ENCODE data around the gene MTX1. TPM values are rescaled to one million over a fixed set of nuclear protein-coding genes. Genes with fewer than 3 reads are reported as not detected.
A peak's percentile ranks its signal among the peaks of the same experiment; 100 is the strongest.
"Not testable (repeated sequence)": the region's sequence is repeated elsewhere in the genome, so short reads cannot be mapped to it uniquely, and the experiment has no call there.

MTX1 gene
- polyA plus RNA-seq, 4 donors, result 38.8 to 50.3 (median 42.0) TPM

- DNase-seq (ENCODE audit: low read depth in 4 of 4, low spot score in 3 of 4), result not testable (repeated sequence)
These were observed 23.8 kb downstream of the MTX1 start for GRCh38 chr1:155232001-155232978.

GRCh38 chr1:155233502-155233901 is 25.0 kb downstream of the MTX1 start:
- DNase-seq (ENCODE audit: low read depth in 4 of 4, low spot score in 3 of 4), result not testable (repeated sequence)

GRCh38 chr1:155235375-155235774 is 26.9 kb downstream of the MTX1 start:
- DNase-seq (ENCODE audit: low read depth in 4 of 4, low spot score in 3 of 4), result not testable (repeated sequence)

GRCh38 chr1:155236451-155236850 is 28.0 kb downstream of the MTX1 start:
- DNase-seq (ENCODE audit: low read depth in 4 of 4, low spot score in 3 of 4), result no peak

- DNase-seq (ENCODE audit: low read depth in 4 of 4, low spot score in 3 of 4), result no peak
These were observed 32.7 kb downstream of the MTX1 start for GRCh38 chr1:155241069-155241679.

- DNase-seq (ENCODE audit: low read depth in 4 of 4, low spot score in 3 of 4), result no peak
These were observed 33.4 kb downstream of the MTX1 start for GRCh38 chr1:155241841-155242264.

GRCh38 chr1:155242805-155243358 is 34.4 kb downstream of the MTX1 start:
- DNase-seq (ENCODE audit: low read depth in 4 of 4, low spot score in 3 of 4), result no peak

- peak; percentile 92 to 99 (median 98) for DNase-seq (ENCODE audit: low read depth in 4 of 4, low spot score in 3 of 4)
These were observed 36.1 kb downstream of the MTX1 start for GRCh38 chr1:155244368-155245162.

GRCh38 chr1:155245163-155245524 is 36.6 kb downstream of the MTX1 start:
- DNase-seq (ENCODE audit: low read depth in 4 of 4, low spot score in 3 of 4), result no peak

- DNase-seq (ENCODE audit: low read depth in 4 of 4, low spot score in 3 of 4), result not testable (repeated sequence)
These were observed 38.3 kb downstream of the MTX1 start for GRCh38 chr1:155246796-155247195.

GRCh38 chr1:155247667-155248553 is 39.4 kb downstream of the MTX1 start:
- DNase-seq (ENCODE audit: low read depth in 4 of 4, low spot score in 3 of 4), result no peak

GRCh38 chr1:155250246-155250632 is 41.7 kb downstream of the MTX1 start:
- no peak for DNase-seq (ENCODE audit: low read depth in 4 of 4, low spot score in 3 of 4)

- peak; percentile 87 to 92 (median 89) for DNase-seq (ENCODE audit: low read depth in 4 of 4, low spot score in 3 of 4)
These were observed 42.3 kb downstream of the MTX1 start for GRCh38 chr1:155250633-155251449.

GRCh38 chr1:155251566-155251965 is 43.1 kb downstream of the MTX1 start:
- no peak for DNase-seq (ENCODE audit: low read depth in 4 of 4, low spot score in 3 of 4)

- no peak for DNase-seq (ENCODE audit: low read depth in 4 of 4, low spot score in 3 of 4)
These were observed 44.7 kb downstream of the MTX1 start for GRCh38 chr1:155253208-155253607.

- no peak for DNase-seq (ENCODE audit: low read depth in 4 of 4, low spot score in 3 of 4)
These were observed 45.3 kb downstream of the MTX1 start for GRCh38 chr1:155253797-155254196.

- no peak for DNase-seq (ENCODE audit: low read depth in 4 of 4, low spot score in 3 of 4)
These were observed 45.8 kb downstream of the MTX1 start for GRCh38 chr1:155254228-155254713.

GRCh38 chr1:155254714-155255242 is 46.3 kb downstream of the MTX1 start:
- no peak for DNase-seq (ENCODE audit: low read depth in 4 of 4, low spot score in 3 of 4)

Measured in right renal pelvis (tissue), 4 donors.